Right cardiac atrium (tissue), 5 donors: Measurements from ENCODE around the gene TBCE. TPM values are rescaled to one million over a fixed set of nuclear protein-coding genes. Genes with fewer than 3 reads are reported as not detected.
"Not testable (repeated sequence)": the region's sequence is repeated elsewhere in the genome, so short reads cannot be mapped to it uniquely, and the experiment has no call there.

Source experiments
- ATAC-seq, 2 donors: fragments of 200-7000 bp; cut with Tn5 transposase; one replicate each; pipeline versions ENCODE4 v1.8.0 to v1.9.1; 2020; ENCODE audit warnings: moderate library complexity in 2 of 2, mild to moderate bottlenecking in 1 of 2
- DNase-seq, 3 donors: peaks; one replicate each; pipeline ENCODE4 v3.0.0-alpha.2; 2020
- H3K27ac ChIP-seq: one replicate; pipeline ENCODE4 v1.5.1; 2013; ENCODE audit warnings: mild to moderate bottlenecking, low read length, control low read depth, moderate library complexity
- H3K27me3 ChIP-seq: one replicate; pipeline ENCODE4 v1.6.1; 2013; ENCODE audit not compliant: control insufficient read depth, insufficient read depth
- H3K4me1 ChIP-seq: one replicate; pipeline ENCODE4 v1.6.1; 2013; ENCODE audit warnings: low read length; ENCODE audit not compliant: control insufficient read depth, insufficient read depth
- H3K4me3 ChIP-seq: one replicate; pipeline ENCODE4 v1.5.1; 2013; ENCODE audit warnings: low read length, control low read depth
- H3K9me3 ChIP-seq: one replicate; pipeline ENCODE4 v1.6.1; 2013; ENCODE audit warnings: low read length; ENCODE audit not compliant: control insufficient read depth
- WGBS: extraction: QIAGEN DNeasy Blood & Tissue Kit; methylation state at CpG from one replicate; pipeline ENCODE4 v1.1.7; 2013; 5-methylcytosine and 5-hydroxymethylcytosine counted together
- intact Hi-C, 4 donors: fragments of 100-400 bp; cut with DNase I; formaldehyde crosslinking; loops; one replicate each; pipeline versions ENCODE4 v1.11.0 to v1.14.0; 2022 to 2023
- polyA plus RNA-seq: library from polyadenylated mRNA; stranded (reverse); fragments of 200-250 nt; gene quantifications from one replicate; pipeline ENCODE4 v1.2.3, GENCODE V29; 2013
- total RNA-seq, 4 donors: library from RNA; stranded (reverse); fragmentation: NEBNext Ultra II Directional; extraction: Animal tissue kit (Norgen Biotek cat#: 25700); gene quantifications; one replicate each; pipeline ENCODE4 v1.2.1, GENCODE V29; 2021
- donor health status: healthy with polysubstance abuse.
- donor health status: DM: no; HTN: yes; CAD: no.
- donor health status: DM: no; HTN: no; CAD: no.
- donor health status: DM: no; HTN: yes; CAD: no; lungs with severe emphysema.
- donor health status: DM: yes; HTN: yes; CAD: no.

Gene TBCE
- total and polyA plus RNA-seq, 5 donors, result 13.3 to 22.3 (median 17.2) TPM

DNA sequence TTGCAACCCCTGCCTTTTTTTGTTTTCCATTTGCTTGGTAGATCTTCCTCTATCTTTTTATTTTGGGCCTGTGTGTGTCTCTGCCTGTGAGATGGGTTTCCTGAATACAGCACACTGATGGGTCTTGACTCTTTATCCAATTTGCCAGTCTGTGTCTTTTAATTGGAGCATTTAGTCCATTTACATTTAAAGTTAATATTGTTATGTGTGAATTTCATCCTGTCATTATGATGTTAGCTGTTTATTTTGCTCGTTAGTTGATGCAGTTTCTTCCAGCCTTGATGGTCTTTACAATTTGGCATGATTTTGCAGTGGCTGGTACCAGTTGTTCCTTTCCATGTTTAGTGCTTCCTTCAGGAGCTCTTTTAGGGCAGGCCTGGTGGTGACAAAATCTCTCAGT lies 18.4 kb downstream of the TBCE start:
- H3K4me1 ChIP-seq, ATAC-seq, H3K27me3 ChIP-seq, H3K9me3 ChIP-seq, H3K27ac ChIP-seq, H3K4me3 ChIP-seq, DNase-seq, intact Hi-C loops: not testable (repeated sequence)
- WGBS, result 97% methylated on average over 1 of the region's 1 CpG

- Histone ChIP-seq H3K27me3 (no peaks in the 10 kb centered on the region), H3K4me3 (no peak overlapping the region), H3K9me3 (no peaks in the 10 kb centered on the region), H3K4me1 (no peaks in the 10 kb centered on the region), H3K27ac (no peak overlapping the region)
- intact Hi-C loops, result no loop called here
- ATAC-seq (no peak), DNase-seq (no peak)
- WGBS, result 96% methylated on average over 4 of the region's 4 CpGs
These were observed 24.6 kb downstream of the TBCE start for GRCh38 chr1:235391874-235392273.

- Histone ChIP-seq H3K27ac (no peak overlapping the region), H3K4me1 (peaks cover 1% of the 10 kb centered on the region), H3K9me3 (no peaks in the 10 kb centered on the region), H3K27me3 (no peaks in the 10 kb centered on the region), H3K4me3 (no peak overlapping the region)
- DNase-seq, result no peak
- intact Hi-C loops, result no loop called here
- ATAC-seq, result no peak
- 76% methylated on average over 2 of the region's 2 CpGs for WGBS
These were observed 30.5 kb downstream of the TBCE start for GRCh38 chr1:235397733-235398132.

- intact Hi-C loops, result no loop called here
- 46% methylated on average over 6 of the region's 6 CpGs for WGBS
- Histone ChIP-seq H3K9me3 (no peaks in the 10 kb centered on the region), H3K27ac (no peak overlapping the region), H3K4me3 (no peak overlapping the region), H3K4me1 (peaks cover 1% of the 10 kb centered on the region), H3K27me3 (no peaks in the 10 kb centered on the region)
- ATAC-seq, result no peak
- no peak for DNase-seq
These were observed 32.4 kb downstream of the TBCE start for GRCh38 chr1:235399661-235400060.

GRCh38 chr1:235401251-235401650 lies 34.0 kb downstream of the TBCE start:
- intact Hi-C loops, result no loop called here
- WGBS, result 86% methylated on average over 4 of the region's 4 CpGs

DNA sequence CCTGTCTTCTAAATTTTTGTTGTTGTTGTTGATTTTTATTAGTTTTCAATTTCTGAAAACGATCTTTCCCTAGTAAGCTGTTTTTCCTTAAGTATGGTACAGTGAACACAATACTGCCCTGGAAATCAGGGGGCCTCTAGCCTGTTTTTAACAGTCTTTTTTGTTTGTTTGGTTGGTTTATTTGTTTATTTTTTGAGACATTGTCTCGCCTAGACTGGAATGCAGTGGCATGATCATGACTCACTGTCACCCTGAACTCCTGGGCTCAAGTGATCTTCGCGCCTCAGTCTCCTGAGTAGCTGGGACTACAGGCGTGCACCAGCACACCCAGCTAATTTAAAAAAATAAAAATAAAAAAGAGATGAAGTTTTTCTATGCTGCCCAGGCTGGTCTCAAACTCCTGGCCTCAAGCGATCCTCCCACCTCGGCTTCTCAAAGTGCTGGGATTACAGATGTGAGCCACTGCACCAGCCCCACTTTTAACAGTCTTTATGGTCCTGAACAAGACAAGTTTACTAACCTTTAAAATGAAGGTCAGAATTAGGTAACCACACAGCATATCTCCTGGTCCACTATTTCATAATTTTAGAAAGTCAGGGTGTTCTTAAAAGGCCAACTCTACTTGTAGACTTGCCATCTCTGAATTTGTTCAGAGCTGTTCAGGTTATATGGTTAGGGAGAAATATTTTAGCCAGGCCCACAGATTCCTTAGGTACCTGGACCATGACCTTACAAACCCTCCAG lies 35.4 kb downstream of the TBCE start:
- Histone ChIP-seq H3K27ac (no peak overlapping the region), H3K27me3 (no peaks in the 10 kb centered on the region), H3K9me3 (no peaks in the 10 kb centered on the region), H3K4me1 (peaks cover 1% of the 10 kb centered on the region), H3K4me3 (no peak overlapping the region)
- WGBS, result 96% methylated on average over 7 of the region's 7 CpGs
- ATAC-seq, result no peak
- intact Hi-C loops, result no loop called here
- DNase-seq, result no peak

More at GRCh38 chr1:235401251-235401650, 34.0 kb downstream of the TBCE start:
- Histone ChIP-seq H3K9me3 (no peaks in the 10 kb centered on the region), H3K4me1 (peaks cover 1% of the 10 kb centered on the region), H3K27ac (no peak overlapping the region), H3K27me3 (no peaks in the 10 kb centered on the region), H3K4me3 (no peak overlapping the region)
- DNase-seq (no peak), ATAC-seq (no peak)

DNA sequence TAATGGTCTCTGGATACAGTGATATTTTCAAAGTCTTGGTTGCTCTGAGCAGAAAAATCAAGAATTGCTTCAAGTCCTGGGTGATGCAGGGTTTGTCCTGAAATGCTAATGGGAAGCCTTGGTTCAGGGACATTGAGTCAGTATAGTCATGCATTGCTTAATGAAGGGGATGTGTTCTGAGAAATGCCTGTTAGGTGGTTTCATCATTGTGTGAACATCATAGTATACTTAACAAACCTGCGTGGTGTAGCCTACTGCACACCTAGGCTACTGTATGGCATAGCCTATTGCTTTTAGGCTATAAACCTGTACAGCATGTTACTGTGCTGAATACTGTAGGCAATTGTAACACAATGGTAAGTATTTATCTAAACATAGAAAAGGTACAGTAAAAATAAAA lies 36.4 kb downstream of the TBCE start:
- WGBS, result 100% methylated on average over 1 of the region's 1 CpG
- intact Hi-C loops, result no loop called here
- no peak overlapping the region for H3K4me3 ChIP-seq
- no peak overlapping the region for H3K27ac ChIP-seq
- no peak for DNase-seq
- peaks cover 1% of the 10 kb centered on the region for H3K4me1 ChIP-seq
- no peak for ATAC-seq
- no peaks in the 10 kb centered on the region for H3K27me3 ChIP-seq
- H3K9me3 ChIP-seq, result no peaks in the 10 kb centered on the region

DNA sequence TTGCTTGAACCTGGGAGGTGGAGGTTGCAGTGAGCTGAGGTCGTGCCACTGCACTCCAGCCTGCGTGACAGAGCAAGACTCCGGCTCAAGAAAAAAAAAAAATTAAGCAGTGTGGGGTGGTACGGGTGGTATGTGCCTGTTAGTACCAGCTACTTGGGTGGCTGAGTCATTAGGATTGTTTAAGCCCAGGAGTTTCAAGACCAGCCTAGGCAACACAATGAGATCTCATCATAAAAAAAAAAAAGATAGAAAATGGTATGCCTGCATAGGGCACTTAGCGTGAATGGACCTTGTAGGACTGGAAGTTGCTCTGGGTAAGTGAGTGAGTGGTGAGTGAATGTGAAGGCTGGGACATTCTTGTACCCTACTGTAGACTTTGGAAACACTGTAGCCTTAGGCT lies 37.0 kb downstream of the TBCE start:
- WGBS, result 90% methylated on average over 5 of the region's 5 CpGs
- DNase-seq (no peak), ATAC-seq (no peak)
- Histone ChIP-seq H3K9me3 (no peaks in the 10 kb centered on the region), H3K27me3 (no peaks in the 10 kb centered on the region), H3K4me1 (peaks cover 1% of the 10 kb centered on the region), H3K27ac (no peak overlapping the region), H3K4me3 (no peak overlapping the region)
- intact Hi-C loops, result no loop called here

- Histone ChIP-seq H3K9me3 (no peaks in the 10 kb centered on the region), H3K27ac (no peak overlapping the region), H3K27me3 (no peaks in the 10 kb centered on the region), H3K4me3 (no peak overlapping the region), H3K4me1 (no peaks in the 10 kb centered on the region)
- intact Hi-C loops, result no loop called here
- WGBS, result 78% methylated on average over 5 of the region's 5 CpGs
- DNase-seq, result no peak
- ATAC-seq, result no peak
These were observed 40.2 kb downstream of the TBCE start for GRCh38 chr1:235407419-235407818.

- 79% methylated on average over 3 of the region's 3 CpGs for WGBS
- intact Hi-C loops, result no loop called here
- Histone ChIP-seq H3K9me3 (no peaks in the 10 kb centered on the region), H3K27ac (no peak overlapping the region), H3K4me3 (no peak overlapping the region), H3K27me3 (no peaks in the 10 kb centered on the region), H3K4me1 (no peaks in the 10 kb centered on the region)
- DNase-seq, result no peak
- ATAC-seq, result no peak
These were observed 41.3 kb downstream of the TBCE start for GRCh38 chr1:235408503-235408960.

GRCh38 chr1:235409042-235409820 lies 42.0 kb downstream of the TBCE start:
- intact Hi-C loops, result no loop called here

More at GRCh38 chr1:235409042-235409820, 42.0 kb downstream of the TBCE start:
- 79% methylated on average over 7 of the region's 7 CpGs for WGBS
- H3K9me3 ChIP-seq, result no peaks in the 10 kb centered on the region
- H3K27ac ChIP-seq, result no peak overlapping the region
- no peak for DNase-seq
- no peaks in the 10 kb centered on the region for H3K27me3 ChIP-seq
- no peak overlapping the region for H3K4me3 ChIP-seq
- no peaks in the 10 kb centered on the region for H3K4me1 ChIP-seq
- ATAC-seq, result no peak
